GM12878 (cell line): ENCODE measurements around the gene PNMT. TPM values are rescaled to one million over a fixed set of nuclear protein-coding genes. Genes with fewer than 3 reads are reported as not detected.

Experiments used
- ATAC-seq: fragments of 200-7000 bp; cut with Tn5 transposase; 3 replicates; pipeline ENCODE4 v1.9.1; 2020; ENCODE audit warnings: mild to moderate bottlenecking, moderate library complexity
- BruUV-seq: library from RNA; stranded (reverse); fragments of 400-500 nt; replicated peaks from 2 replicates; lab custom pipeline; 2021; lab: Mats Ljungman, UMichigan
- CTCF ChIA-PET: fragments of 300-600 bp; sonication (Branson Sonifier 250); formaldehyde crosslinking; extraction: SDS; loops from one replicate; lab custom pipeline; 2021; ENCODE audit warnings: inconsistent platforms; lab: Yijun Ruan, JAX
- POLR2A ChIA-PET: fragments of 350-600 bp; formaldehyde crosslinking; extraction: SDS; loops from one replicate; lab custom pipeline; 2021; ENCODE audit warnings: inconsistent platforms; lab: Charles Lee
- RAD21 ChIA-PET: fragments of 300-600 bp; sonication (Branson Sonifier 250); formaldehyde crosslinking; loops from one replicate; lab custom pipeline; 2023; ENCODE audit warnings: antibody characterized with exemption; ENCODE audit not compliant: unreplicated experiment; lab: Charles Lee
- SMC1A ChIA-PET: fragments of 300-600 bp; sonication (Branson Sonifier 250); formaldehyde crosslinking; loops from one replicate; lab custom pipeline; 2023; ENCODE audit not compliant: unreplicated experiment, uncharacterized antibody; lab: Charles Lee
- DNase-seq: peaks from one replicate; pipeline ENCODE4 v3.0.0-alpha.2; 2011; ENCODE audit warnings: low read depth, low spot score
- FAIRE-seq: peaks from 3 replicates; lab custom pipeline; 2011; peaks lifted over from hg19 to GRCh38; lab: Jason Lieb, UNC
- H2AFZ ChIP-seq: 2 replicates; pipeline ENCODE4 v1.6.0; 2011; ENCODE audit warnings: low read depth, low read length, control low read depth; ENCODE audit not compliant: control insufficient read depth
- H3K27ac ChIP-seq: 2 replicates; pipeline ENCODE4 v1.5.1; 2011; ENCODE audit warnings: control low read depth; ENCODE audit not compliant: control insufficient read depth, insufficient read depth
- H3K27me3 ChIP-seq, 2 experiments: replicated peaks in 1 of 2; 2 replicates each; pipeline versions ENCODE4 v1.6.0 to v1.6.1; 2011; ENCODE audit warnings: low read length in 1 of 2; ENCODE audit not compliant: control insufficient read depth in 2 of 2, insufficient read depth in 2 of 2
- H3K36me3 ChIP-seq, 2 experiments: 2 replicates each; pipeline ENCODE4 v1.5.1; 2011; ENCODE audit warnings: low read length in 1 of 2; ENCODE audit not compliant: control insufficient read depth in 2 of 2, insufficient read depth in 2 of 2
- H3K4me1 ChIP-seq: 2 replicates; pipeline ENCODE4 v1.6.1; 2011; ENCODE audit warnings: mild to moderate bottlenecking, low read length, moderate library complexity, mixed read lengths; ENCODE audit not compliant: control insufficient read depth, insufficient read depth
- H3K4me2 ChIP-seq: 2 replicates; pipeline ENCODE4 v1.6.0; 2011; ENCODE audit warnings: control low read depth; ENCODE audit not compliant: control insufficient read depth, insufficient read depth
- H3K4me3 ChIP-seq: fragments of 200-600 bp; sonication (generic); 2 replicates; pipeline ENCODE4 v1.5.1; 2016
- H3K79me2 ChIP-seq: 2 replicates; pipeline ENCODE4 v1.6.0; 2011; ENCODE audit warnings: low read length; ENCODE audit not compliant: control insufficient read depth, insufficient read depth
- H3K9ac ChIP-seq: 2 replicates; pipeline ENCODE4 v1.8.0; 2011; ENCODE audit warnings: low read length, control low read depth, mixed read lengths; ENCODE audit not compliant: control insufficient read depth, insufficient read depth
- H3K9me3 ChIP-seq: replicated peaks from 3 replicates; pipeline ENCODE4 v1.5.1; 2011; ENCODE audit warnings: mild to moderate bottlenecking, low read length; ENCODE audit not compliant: control insufficient read depth, insufficient read depth
- H4K20me1 ChIP-seq: 2 replicates; pipeline ENCODE4 v1.6.0; 2011; ENCODE audit not compliant: control insufficient read depth, insufficient read depth
- BCL3 ChIP-seq: IDR thresholded peaks from 2 replicates; pipeline ENCODE4 v1.6.1; 2011; ENCODE audit warnings: borderline replicate concordance, low read depth, mild to moderate bottlenecking, moderate library complexity, low read length; ENCODE audit not compliant: insufficient read depth, poor library complexity, severe bottlenecking
- BHLHE40 ChIP-seq, 2 experiments: fragments of 450-650 bp in 1 of 2; IDR thresholded peaks; 2 replicates each; pipeline ENCODE4 v1.6.1; 2011 to 2017; ENCODE audit warnings: low read depth in 2 of 2, borderline replicate concordance in 1 of 2, improper control_type of control experiment in 1 of 2, low read length in 1 of 2, mild to moderate bottlenecking in 1 of 2
- E2F8 ChIP-seq: fragments of 450-650 bp; IDR thresholded peaks from 2 replicates; pipeline ENCODE4 v1.6.1; 2018; ENCODE audit warnings: mild to moderate bottlenecking, low read depth, moderate library complexity; ENCODE audit not compliant: partially characterized antibody
- FOS ChIP-seq: IDR thresholded peaks from 3 replicates; pipeline ENCODE4 v1.6.1; 2011; ENCODE audit warnings: borderline replicate concordance; ENCODE audit not compliant: insufficient read length; ENCODE audit errors: extremely low read depth
- FOXK2 ChIP-seq: fragments of 450-650 bp; IDR thresholded peaks from 2 replicates; pipeline ENCODE4 v1.6.1; 2017; ENCODE audit warnings: mild to moderate bottlenecking, moderate library complexity
- FOXM1 ChIP-seq: IDR thresholded peaks from 2 replicates; pipeline ENCODE4 v1.6.1; 2012; ENCODE audit warnings: low read depth, mild to moderate bottlenecking, inconsistent platforms, low read length, moderate library complexity
- KAT2A ChIP-seq: conservative IDR thresholded peaks from 2 replicates; pipeline ENCODE4 v1.6.1; 2011; ENCODE audit warnings: low read depth, low read length; ENCODE audit not compliant: control insufficient read depth
- MYC ChIP-seq: IDR thresholded peaks from 2 replicates; pipeline ENCODE4 v1.6.1; 2011; ENCODE audit warnings: mild to moderate bottlenecking, low read length, moderate library complexity, inconsistent platforms; ENCODE audit not compliant: insufficient read depth, insufficient replicate concordance, insufficient read length, severe bottlenecking
- NFYA ChIP-seq: IDR thresholded peaks from 2 replicates; pipeline ENCODE4 v1.6.1; 2011; ENCODE audit warnings: low read depth, mild to moderate bottlenecking, low read length, improper control_type of control experiment, borderline replicate concordance
- NKRF ChIP-seq: fragments of 450-650 bp; conservative IDR thresholded peaks from 2 replicates; pipeline ENCODE4 v1.6.1; 2017; ENCODE audit warnings: mild to moderate bottlenecking, moderate library complexity
- POLR2A ChIP-seq: IDR thresholded peaks from 2 replicates; pipeline ENCODE4 v1.6.1; 2011; ENCODE audit warnings: low read depth, mild to moderate bottlenecking, low read length
- RCOR1 ChIP-seq: conservative IDR thresholded peaks from 2 replicates; pipeline ENCODE4 v1.6.1; 2012; ENCODE audit warnings: low read depth, low read length, improper control_type of control experiment
- SP1 ChIP-seq: IDR thresholded peaks from one replicate; pipeline ENCODE4 v1.6.1; 2011; ENCODE audit warnings: low read depth, low read length
- SRF ChIP-seq, 2 experiments: IDR thresholded peaks; 2 replicates each; pipeline ENCODE4 v1.6.1; 2011; ENCODE audit warnings: low read depth in 2 of 2, low read length in 2 of 2, mild to moderate bottlenecking in 1 of 2, moderate library complexity in 1 of 2
- ZNF207 ChIP-seq: fragments of 450-650 bp; IDR thresholded peaks from 2 replicates; pipeline ENCODE4 v1.6.1; 2014; ENCODE audit warnings: antibody characterized with exemption, mild to moderate bottlenecking, borderline replicate concordance
- ZNF217 ChIP-seq: fragments of 450-650 bp; IDR thresholded peaks from 2 replicates; pipeline ENCODE4 v1.6.1; 2017; ENCODE audit warnings: antibody characterized with exemption, mild to moderate bottlenecking
- ZNF24 ChIP-seq: fragments of 450-650 bp; IDR thresholded peaks from 2 replicates; pipeline ENCODE4 v1.6.1; 2017; ENCODE audit warnings: antibody characterized with exemption, mild to moderate bottlenecking
- WGBS: methylation state at CpG from one replicate; pipeline ENCODE4 v1.1.6; 2016; ENCODE audit warnings: low lambda C conversion rate; ENCODE audit not compliant: insufficient replicate concordance, insufficient coverage; ENCODE audit errors: missing lambda C conversion rate; 5-methylcytosine and 5-hydroxymethylcytosine counted together
- in situ Hi-C: fragments of 300-500 bp; cut with MboI; formaldehyde crosslinking; loops from 9 replicates; pipeline ENCODE4 v1.14.3; 2018; ENCODE audit warnings: mixed read lengths
- intact Hi-C: fragments of 100-400 bp; cut with micrococcal nuclease; formaldehyde crosslinking; loops from one replicate; pipeline ENCODE4 v1.14.2; 2022; ENCODE audit not compliant: unreplicated experiment
- polyA plus RNA-seq, 11 experiments: library from polyadenylated mRNA; depleted of rRNA in 4 of 11; unstranded in 6 of 11; stranded (reverse) in 5 of 11; fragments of >200 nt; fragmentation: Nextera tagmentation in 4 of 11; fragmentation: Illumina TruSeq in 1 of 11; extraction: Ambion mirVana in 4 of 11; extraction: Trizol in 1 of 11; gene quantifications; 1 replicate in 1 of 11; 2 replicates in 10 of 11; pipeline versions ENCODE4 v1.2.1 to v1.2.3, GENCODE V29; 2011 to 2016; ENCODE audit warnings: inconsistent platforms in 2 of 11, missing spikeins in 2 of 11, low read depth in 1 of 11
- total RNA-seq, 4 experiments: library from RNA; depleted of rRNA in 3 of 4; stranded (reverse); fragments of >200 nt in 3 of 4; fragmentation: Illumina TruSeq in 1 of 4; extraction: Trizol in 1 of 4; gene quantifications; 2 replicates each; pipeline versions ENCODE4 v1.2.1 to v1.2.3, GENCODE V29; 2013 to 2021

Gene PNMT
- total and polyA plus RNA-seq, 10 of the 15 experiments (the other 5 are each of a cell fraction or from before 2014, with no cell fraction given) = not detected

GRCh38 chr17:39661744-39662541 lies 6.3 kb upstream of the PNMT start:
- Histone ChIP-seq H3K27me3 (peaks cover 0 to 1% of the 10 kb centered on the region in 2 experiments; a peak in 2 of 4 replicates), H3K79me2 (no peaks in the 10 kb centered on the region), H3K9me3 (no peaks in the 10 kb centered on the region), H4K20me1 (no peaks in the 10 kb centered on the region; the same call in 1 of the 2 replicates), H3K9ac (no peak overlapping the region), H3K4me2 (no peak overlapping the region), H3K27ac (no peak overlapping the region), H3K4me1 (peaks cover 6% of the 10 kb centered on the region; the same call in 1 of the 2 replicates), H3K4me3 (no peak overlapping the region), H2AFZ (no peak overlapping the region), H3K36me3 (peaks cover 12 to 21% of the 10 kb centered on the region in 2 experiments; a peak in 3 of 4 replicates)
- ChIA-PET CTCF (interaction anchor here (0.8 to 1.7 kb wide), 3 partner anchors 8 to 40 kb away, joined by 3 to 4 read pairs (median 3); no protein-coding TSS in a partner anchor), RAD21 (no interaction called here), POLR2A (no interaction called here), SMC1A (no interaction called here)
- no peak for ATAC-seq
- no peak for DNase-seq
- 70% methylated on average over 8 of the region's 8 CpGs for WGBS
- intact Hi-C loops = no loop called here
- in situ Hi-C loops = no loop called here
- BruUV-seq = no TSS peak
- FAIRE-seq = no peak
- TF ChIP-seq BHLHE40 (IDR thresholded peaks at IDR 0.05; ENCODE audit: borderline replicate concordance in 1 of 2, low read depth in 2 of 2, low read length in 1 of 2) (no peak), BCL3 (no peak), ZNF207 (no peak), POLR2A (no peak), NKRF (no peak), E2F8 (no peak), SP1 (no peak), FOXK2 (no peak), FOXM1 (no peak), KAT2A (no peak), ZNF217 (no peak), MYC (no peak), RCOR1 (no peak), SRF (IDR thresholded peaks at IDR 0.05; ENCODE audit: low read depth in 2 of 2, low read length in 2 of 2) (no peak), FOS (no peak), ZNF24 (no peak), NFYA (no peak)
